GM18873 (cell line): Measurements from ENCODE around the gene MUC13.

Experiments used
- ATAC-seq: cut with Tn5 transposase; IDR thresholded peaks from one replicate; pipeline ENCODE4 v1.9.1; 2021; ENCODE audit warnings: mild to moderate bottlenecking, moderate library complexity, moderate number of reproducible peaks; ENCODE audit not compliant: unreplicated experiment, low FRiP score

MUC13 gene

DNA sequence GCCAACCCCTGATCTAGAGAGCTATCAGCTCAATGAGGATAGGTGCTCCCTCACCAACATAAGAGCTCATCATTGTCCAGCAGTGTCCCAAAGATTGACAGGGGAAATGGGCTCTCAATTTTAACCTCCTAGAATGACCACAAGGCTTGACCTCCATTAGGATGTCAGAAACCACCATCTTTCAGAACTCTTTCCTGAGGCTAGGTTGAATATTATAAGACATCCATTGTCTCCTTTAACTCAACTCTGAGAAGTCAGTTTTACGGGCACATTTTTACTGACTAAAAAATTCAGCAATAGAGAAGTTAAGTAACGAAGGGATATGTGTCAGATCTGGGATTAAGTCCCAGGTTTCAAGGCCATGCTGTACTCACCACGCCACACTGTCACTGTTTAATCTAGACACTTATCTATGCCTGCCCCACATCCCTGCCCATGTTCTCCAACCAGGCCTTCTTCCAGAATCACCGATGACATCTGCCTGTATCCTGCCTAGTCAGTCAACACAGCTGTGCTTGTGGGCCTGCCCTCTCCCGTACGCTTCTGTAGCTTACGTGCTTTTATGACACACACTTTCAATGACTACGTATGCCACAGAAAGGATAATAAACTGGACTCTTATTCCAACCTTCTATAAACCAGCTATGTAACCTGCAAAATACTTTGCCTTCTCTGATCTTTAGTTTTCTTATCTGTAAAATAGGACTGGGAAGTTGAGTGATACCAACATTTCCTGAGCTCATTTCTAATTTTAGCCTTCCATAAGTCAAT is 17.1 kb upstream of the MUC13 start:
- no peak for ATAC-seq

DNA sequence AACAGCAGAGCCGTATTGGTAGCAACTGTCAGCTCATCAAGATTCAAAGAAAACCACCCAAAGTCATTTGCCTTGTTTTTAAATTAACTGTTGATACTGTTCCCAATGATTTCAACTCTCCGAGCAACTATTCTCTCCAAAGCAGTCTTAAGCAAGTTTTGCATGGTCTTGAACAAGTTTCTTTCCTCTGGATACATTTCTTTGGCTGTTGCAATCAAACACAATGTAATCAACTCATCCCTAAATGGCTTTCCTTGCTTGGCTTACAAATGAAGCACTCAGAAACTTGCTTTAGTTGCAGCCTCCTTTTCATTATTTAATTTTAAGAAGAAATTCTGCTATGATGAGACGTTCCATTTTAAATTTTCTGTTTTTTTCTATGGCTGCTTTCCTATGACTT is 15.5 kb upstream of the MUC13 start:
- no peak for ATAC-seq

DNA sequence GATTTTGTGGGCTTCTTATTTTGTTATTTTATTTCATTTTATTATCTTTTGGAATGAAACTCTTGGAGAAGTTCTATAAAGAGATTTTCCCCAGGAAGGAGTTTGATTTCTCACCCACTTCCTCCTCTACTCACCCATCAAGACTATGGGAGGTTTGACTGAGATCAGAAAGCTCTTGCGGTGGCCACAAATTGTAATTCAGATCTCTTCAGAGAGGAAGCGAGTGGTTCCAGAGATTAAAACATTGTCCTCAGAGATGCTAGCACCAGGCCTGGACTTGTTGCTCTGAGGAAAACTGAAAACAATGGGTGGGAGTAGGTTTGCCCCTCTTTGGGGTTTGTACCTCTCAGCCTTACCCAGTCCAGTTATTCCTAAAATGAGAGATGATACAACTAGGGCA is 8.1 kb upstream of the MUC13 start:
- no peak for ATAC-seq

DNA sequence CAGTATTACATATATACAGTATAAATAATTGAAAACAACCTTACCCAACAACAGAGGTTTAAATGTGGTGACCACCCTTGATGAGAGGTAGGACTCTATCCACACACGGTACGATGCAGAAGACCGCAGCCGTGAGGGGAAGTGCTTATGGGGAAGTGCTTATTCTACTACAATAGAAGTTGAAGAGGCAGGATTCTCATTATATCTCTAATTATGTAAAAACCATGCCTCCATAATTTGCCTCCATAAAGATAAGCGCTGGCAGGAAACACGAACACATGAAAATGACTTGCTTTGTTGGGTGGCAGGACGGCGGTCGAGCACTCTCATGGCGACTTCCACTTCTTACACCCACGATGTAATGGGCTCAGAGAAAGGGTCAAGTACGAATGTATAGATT is 7.2 kb upstream of the MUC13 start:
- ATAC-seq = no peak

DNA sequence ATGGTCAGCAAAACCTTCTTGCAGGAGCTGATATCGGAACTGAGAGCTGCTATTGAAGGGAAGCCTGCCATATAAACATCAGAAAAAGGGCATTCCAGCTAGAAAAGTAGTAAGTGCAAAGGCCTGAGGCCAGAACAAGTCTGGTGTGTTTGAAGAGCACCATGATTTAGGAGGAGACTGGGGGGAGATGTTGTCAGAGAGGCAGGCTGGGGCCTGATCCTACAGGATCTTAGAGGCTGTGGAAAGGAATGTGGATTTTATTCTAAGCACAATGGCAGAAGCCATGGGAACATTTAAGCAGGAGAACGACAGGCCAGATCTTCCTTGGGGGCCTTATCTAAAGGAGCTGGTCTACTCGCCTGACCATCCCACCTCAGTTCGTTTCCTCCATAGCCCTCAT is 5.1 kb upstream of the MUC13 start:
- ATAC-seq = no peak

DNA sequence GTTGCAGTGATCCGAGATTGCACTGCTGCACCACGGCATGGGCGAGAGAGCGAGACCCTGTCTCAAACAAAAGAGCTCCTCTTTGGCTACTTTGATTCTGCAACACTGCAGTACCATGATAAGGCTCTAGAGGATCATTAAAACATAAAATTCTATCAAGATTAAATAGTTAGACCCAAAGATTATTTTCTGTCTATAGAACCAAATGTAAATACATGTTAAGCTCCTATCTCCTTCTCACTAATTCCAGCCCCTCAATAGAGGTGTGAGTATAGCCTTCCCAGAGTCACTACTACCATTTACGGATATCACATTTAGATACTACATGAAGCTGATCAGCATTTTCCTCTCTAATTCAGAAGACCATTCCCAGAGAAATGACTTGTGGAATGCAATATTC is 4.3 kb upstream of the MUC13 start:
- no peak for ATAC-seq

DNA sequence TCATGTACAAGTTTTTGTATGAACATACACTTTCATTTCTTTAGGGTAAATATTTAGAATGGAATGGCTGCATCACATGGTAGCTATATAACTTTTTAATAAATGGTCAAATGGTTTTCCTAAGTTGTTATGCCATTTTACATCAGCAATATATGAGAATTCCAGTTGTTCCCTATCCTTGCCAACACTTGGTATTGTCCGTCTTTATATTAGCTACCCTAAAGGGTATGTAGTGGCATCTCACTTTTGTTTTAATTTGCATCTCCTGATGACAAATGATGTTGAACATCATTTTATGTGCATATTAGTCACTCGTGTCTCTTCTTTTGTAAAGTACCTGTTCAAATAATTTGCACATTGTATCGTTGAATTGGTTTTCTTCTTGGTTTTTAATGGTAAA is 2.5 kb upstream of the MUC13 start:
- ATAC-seq = no peak

DNA sequence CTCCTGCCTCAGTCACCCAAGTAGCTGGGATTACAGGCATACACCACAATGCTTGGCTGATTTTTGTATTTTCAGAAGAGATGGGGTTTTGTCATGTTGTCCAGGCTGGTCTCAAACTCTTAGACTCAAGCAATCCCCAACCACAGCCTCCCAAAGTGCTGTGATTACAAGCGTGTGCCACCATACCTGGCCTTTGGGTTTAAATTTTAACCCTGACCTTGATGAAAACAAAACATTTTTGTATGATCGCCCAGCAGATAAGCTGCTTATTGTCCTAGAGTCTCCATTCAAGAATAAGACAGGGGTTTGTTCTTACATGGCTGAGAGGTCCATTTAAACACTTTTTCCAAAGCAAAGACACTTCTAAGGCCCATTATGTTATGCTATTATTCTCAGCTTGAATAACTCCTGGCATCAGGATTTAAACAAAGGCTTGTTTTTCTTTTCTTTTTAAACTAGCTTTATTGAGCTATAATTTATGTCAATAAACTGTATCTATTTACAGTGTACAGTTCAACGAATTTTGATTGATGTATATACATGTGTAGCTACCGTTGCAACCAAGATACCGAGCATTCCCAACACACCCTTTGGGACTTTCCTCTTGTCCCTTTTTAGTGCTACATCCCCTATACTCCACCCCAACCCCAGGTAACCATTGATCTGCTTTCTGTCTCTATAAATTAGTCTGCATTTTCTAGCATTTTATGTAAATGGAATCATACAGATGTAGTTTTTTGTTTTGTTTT is 1.4 kb upstream of the MUC13 start:
- no peak for ATAC-seq

DNA sequence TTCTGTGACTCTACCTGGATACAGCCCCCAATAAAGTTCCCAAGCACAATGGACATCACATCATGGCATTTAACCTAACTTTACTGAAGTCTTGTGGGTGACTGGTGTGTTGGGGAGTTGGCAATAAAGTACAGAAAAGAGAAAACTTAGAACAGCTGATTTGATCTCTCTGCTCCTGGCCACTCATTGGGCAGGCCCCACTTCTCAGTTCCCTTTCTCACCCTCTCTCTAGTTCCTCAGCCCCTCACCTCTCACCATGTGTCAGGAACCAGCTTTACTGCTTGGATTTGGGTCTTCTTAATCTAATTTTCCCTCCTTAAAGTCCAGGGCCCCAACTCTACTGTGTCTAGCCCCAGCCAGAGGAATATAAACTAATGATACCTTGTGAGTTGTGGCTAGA is 713 bp upstream of the MUC13 start:
- ATAC-seq = no peak

DNA sequence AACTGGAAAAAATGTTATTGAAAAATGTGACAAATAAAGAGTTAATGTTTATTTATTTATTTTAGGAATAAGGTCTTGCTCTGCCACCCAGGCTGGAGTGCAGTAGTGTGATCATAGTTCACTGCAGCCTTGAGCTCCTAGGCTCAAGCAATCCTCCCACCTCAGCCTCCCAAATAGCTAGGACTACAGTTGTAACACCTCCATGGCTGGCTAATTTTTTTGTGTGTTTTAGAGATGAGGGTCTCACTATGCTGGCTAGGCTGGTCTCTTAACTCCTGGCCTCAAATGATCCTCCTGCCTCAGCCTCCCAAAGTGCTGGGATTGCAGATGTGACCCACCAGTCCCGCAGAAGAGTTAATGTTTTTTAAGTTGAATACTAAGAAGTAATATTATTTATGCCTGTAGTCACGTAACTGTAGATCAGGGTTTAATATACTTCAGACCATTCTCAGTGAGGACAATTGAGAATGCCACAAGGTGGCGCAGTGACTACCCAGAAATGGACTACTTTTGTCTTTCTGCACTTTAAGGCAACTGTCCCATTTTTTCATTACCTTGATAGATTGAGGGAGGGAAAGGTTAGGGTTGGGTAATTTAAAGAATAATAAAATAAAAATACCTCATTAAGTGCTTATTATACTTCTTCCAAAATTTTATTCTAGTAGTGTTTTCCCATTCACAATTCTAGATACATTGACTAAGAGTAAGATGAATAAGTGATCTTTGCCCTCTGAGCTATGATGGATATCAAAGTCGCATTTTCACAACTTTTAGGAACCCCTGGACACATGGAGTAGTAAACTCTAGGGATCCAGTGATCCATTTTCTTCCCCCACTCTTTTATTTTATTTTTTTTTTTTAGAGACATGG is 6.0 kb downstream of the MUC13 start:
- ATAC-seq = no peak

DNA sequence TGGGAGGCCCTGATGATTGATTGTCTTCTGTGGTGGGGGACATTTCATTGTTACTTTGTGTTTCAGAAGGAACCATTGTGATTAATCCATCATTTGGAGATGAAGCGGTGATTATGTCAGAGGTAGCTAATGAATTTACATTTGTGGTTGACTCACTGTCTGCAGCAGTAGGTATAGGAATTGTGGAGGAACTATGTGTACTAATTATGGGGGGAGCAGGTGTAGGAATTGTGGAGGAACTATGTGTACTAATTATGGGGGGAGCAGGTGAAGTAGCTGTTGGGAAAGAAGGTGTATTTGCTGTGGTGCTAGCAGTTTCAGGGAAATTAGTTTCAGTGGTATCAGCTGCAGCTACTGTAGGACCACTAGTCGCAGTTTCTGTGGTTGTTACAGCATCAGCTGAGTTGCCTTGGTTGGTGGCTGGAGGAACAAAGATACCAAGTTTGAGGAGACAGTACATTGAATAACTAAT is 6.9 kb downstream of the MUC13 start:
- ATAC-seq = peak; percentile 59

DNA sequence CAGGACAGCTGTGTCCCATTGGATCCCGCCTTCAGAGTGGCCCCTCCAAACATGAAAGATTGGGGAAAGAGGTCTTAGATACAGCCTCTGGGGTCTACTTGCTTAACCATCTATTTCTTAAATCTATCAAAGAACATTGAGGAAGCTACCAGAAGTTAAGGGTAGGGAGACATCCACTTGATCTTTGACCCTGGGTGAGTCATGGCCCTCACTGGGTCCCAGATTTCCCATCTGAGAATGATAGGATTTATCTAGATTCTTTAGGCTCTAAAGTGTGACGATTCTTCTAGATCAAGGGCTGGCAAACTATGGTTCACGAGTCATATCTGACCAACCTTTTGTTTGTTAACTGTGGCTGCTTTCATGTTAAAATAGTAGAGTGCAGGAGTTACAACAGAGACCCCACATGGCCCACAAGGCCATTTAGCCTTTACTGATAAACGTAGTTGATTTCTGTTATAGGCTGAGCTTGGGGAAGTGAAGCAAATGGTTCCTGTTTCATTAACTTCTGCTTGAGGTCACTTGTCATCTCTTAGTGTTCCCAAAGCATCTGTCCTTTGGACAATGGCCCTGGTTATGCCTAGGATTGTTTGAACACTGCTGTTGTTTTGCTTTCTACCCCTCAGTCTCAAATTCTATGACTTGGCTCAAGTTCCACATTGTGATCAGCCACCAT is 8.0 kb downstream of the MUC13 start:
- no peak for ATAC-seq

DNA sequence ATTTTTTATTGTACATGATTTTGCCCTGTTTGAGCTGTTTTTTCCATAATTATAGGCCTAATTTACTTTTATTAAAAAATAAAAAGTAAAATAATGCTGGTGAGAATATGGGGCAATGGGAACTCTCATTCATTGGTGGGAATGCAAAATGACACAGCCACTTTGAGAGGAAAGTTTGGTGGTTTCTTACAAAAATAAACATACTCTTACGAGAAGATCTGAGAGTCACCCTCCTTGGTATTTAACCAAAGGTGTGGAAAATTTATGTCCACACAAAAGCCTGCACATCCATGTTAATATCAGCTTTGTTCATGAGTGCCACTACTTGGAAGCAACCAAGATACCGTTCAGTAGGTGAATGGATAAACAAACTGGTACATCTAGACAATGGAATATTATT is 9.8 kb downstream of the MUC13 start:
- no peak for ATAC-seq

DNA sequence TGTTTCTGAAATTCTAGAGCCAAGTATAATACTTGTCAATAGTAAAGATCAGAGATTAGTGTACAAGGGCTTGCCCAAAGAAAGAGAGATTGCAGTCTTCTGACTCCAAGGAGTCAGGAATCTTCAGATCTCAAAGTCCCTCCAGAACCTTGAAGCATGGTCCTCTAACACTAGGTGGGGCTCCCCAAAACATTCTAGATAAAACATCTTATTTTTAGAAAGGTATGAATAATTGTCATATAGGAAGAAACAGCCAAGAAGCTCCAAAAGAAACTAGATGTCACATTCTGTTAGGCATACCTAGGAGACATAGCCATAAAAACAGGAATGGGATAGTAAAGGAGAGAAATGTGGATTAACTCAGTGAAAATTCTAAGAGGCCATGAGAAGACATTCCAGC is 10.7 kb downstream of the MUC13 start:
- ATAC-seq = no peak

DNA sequence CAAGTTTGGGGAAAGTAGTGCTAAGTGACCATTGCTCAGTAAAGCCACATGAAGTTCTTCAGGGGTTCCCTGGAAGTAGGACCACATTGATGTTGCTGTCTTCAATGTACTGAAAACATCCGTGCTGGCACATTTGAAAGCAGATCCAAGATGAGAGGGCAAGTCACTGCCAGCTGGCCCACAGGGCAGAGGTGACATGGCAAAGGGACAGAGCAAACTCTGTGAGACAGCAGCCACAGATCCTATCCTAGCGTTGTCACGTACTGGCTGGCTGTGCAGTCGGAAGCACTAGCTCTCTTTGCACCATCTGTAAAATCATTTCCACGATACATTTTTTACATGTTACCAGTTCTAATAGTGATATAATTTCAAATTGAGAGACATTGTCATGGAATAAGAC is 13.8 kb downstream of the MUC13 start:
- ATAC-seq = no peak

DNA sequence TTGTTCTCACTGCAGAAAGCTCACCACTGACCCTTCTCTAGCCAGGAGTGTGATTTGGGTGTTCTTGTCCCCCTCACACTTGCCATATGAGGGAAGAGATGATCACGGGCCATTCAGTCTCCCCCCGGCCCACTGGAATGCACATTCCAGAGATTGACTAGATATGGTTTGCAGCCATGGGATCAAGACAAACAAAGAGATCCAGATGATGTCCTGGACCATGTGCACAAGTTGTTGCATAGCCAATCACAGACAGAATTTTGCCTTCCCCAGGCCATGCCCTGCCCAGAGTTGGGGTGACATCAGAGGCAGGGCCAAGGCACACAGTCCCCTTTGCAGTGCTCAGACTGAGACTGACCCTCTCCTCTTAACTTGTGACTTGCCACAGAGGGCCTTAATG is 14.8 kb downstream of the MUC13 start:
- ATAC-seq = no peak

DNA sequence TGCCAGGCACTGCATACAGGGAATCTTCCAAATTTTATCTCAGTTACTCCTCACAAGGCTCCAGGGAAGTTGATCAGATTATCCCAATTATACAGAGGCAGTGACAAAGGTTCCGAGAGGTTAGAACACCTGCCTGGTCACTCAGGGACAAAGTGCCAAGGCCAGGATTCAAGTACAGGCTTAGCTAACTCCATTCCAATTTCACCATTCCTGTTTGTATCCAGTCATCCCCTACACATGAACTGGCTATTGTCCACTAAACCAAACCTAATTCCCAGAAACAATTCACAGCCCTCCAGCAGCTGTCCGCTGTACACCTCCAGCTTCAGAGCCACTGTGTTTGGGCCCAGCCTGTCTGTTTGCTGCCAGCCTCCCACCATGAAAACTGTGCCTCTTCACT is 16.0 kb downstream of the MUC13 start:
- ATAC-seq = no peak

DNA sequence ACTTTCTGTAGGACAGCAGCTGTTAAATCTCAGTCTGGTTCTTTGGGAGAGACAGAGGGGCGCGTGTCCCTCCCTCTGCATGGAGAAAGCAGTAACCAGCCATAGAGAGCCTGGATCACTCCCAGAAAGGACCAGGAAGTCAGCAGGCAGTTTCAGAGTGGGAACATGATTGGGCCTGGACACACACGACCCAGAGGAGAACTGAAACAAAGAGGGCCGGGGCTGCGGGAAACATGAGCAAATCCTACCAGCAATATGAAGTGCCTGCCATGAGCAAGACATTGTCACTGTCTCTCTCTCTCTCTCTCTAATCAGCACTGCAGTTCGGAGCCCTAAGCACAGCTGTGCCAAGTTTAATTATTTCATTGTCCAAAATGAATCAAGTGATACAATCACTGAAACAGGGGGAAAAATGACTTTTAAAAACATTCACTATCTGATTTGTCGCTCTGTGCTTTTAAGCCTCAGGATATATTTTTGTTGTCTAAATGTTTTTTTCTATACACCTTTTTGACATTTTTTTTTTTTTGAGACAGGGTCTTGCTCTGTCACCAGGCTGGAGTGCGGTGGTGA is 17.6 kb downstream of the MUC13 start:
- ATAC-seq = no peak

DNA sequence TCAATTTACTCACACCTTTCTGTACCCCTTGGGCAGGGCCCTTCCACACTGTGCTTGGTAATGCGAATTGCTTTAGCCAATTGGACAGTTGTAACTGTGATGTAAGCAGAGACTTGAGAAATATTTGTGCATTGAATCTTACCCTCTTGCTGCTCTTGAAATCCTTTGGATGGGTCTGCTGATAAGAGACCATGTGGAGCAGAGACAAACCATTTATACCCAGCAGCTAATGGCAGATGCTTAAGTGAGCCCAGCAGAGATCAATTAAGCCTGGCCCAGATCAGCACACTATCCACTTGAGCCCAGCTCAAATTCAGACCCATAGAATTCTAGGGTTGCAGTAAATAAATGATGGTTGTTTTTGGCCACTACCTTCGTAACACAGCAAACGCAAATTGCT is 19.3 kb downstream of the MUC13 start:
- no peak for ATAC-seq

DNA sequence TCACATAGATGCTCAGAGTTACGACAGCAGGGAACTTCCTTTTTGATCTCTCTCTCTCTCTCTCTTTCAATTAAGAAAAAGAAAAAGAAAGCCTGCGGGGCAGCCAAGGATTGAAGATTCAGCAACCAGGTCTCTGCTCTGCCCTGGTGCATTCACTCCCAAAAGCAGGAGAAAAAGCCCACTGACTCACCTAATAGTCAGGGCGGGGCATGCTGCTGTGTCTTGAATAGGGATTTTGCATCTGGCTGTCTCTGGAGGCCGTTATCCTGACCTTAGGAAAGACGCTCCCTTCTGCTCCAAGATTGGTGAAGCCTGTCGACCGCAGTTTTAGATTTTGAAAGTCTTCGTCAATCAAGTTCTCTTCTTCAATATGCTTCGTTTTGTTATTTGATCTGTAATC is 26.6 kb downstream of the MUC13 start:
- no peak for ATAC-seq
